Osteoblast (primary cell): ENCODE data around the gene TOMM70. TPM values are rescaled to one million over a fixed set of nuclear protein-coding genes. Genes with fewer than 3 reads are reported as not detected.
"Not testable (repeated sequence)": the region's sequence is repeated elsewhere in the genome, so short reads cannot be mapped to it uniquely, and the experiment has no call there.

Experiments
- DNase-seq: peaks from one replicate; pipeline ENCODE4 v3.0.0; 2011; ENCODE audit warnings: low spot score, mixed read lengths; ENCODE audit not compliant: insufficient read length; ENCODE audit errors: missing footprints
- H2AFZ ChIP-seq: 2 replicates; pipeline ENCODE4 v1.6.0; 2011; ENCODE audit warnings: mild to moderate bottlenecking, low read length
- H3K27ac ChIP-seq: 2 replicates; pipeline ENCODE4 v1.5.1; 2011; ENCODE audit warnings: mild to moderate bottlenecking, low read depth, low read length, moderate library complexity
- H3K27me3 ChIP-seq: 2 replicates; pipeline ENCODE4 v1.6.0; 2012; ENCODE audit warnings: mild to moderate bottlenecking, control low read depth, inconsistent platforms, low read length, moderate library complexity; ENCODE audit not compliant: insufficient read depth
- H3K36me3 ChIP-seq: 2 replicates; pipeline ENCODE4 v1.5.1; 2011; ENCODE audit warnings: mild to moderate bottlenecking, low read length, control low read depth, moderate library complexity; ENCODE audit not compliant: insufficient read depth
- H3K4me1 ChIP-seq: 2 replicates; pipeline ENCODE4 v1.5.1; 2011; ENCODE audit warnings: mild to moderate bottlenecking, low read length, control low read depth, moderate library complexity; ENCODE audit not compliant: insufficient read depth
- H3K4me2 ChIP-seq: 2 replicates; pipeline ENCODE4 v1.6.0; 2011; ENCODE audit warnings: mild to moderate bottlenecking, low read length; ENCODE audit not compliant: insufficient read depth
- H3K4me3 ChIP-seq: fragments of 200-600 bp; sonication (generic); 3 replicates; pipeline ENCODE4 v1.5.1; 2012; ENCODE audit warnings: mild to moderate bottlenecking, low read length, inconsistent platforms; ENCODE audit not compliant: insufficient read depth
- H3K79me2 ChIP-seq: 2 replicates; pipeline ENCODE4 v1.6.0; 2012; ENCODE audit warnings: mild to moderate bottlenecking, low read length, control low read depth, inconsistent platforms; ENCODE audit not compliant: insufficient read depth
- H3K9me3 ChIP-seq: 2 replicates; pipeline ENCODE4 v1.5.1; 2011; ENCODE audit warnings: low read depth, low read length, control low read depth
- H4K20me1 ChIP-seq: 2 replicates; pipeline ENCODE4 v1.6.0; 2012; ENCODE audit warnings: mild to moderate bottlenecking, low read length, control low read depth; ENCODE audit not compliant: insufficient read depth
- total RNA-seq: library from RNA; depleted of rRNA; stranded (reverse); fragments of >200 nt; gene quantifications from 2 replicates; pipeline ENCODE4 v1.2.3, GENCODE V29; 2012
- TF ChIP-seq, protein P1 (sequence below): IDR thresholded peaks from 2 replicates; pipeline ENCODE4 v1.5.1; 2011; ENCODE audit warnings: mild to moderate bottlenecking, low read depth, low read length, moderate library complexity; ENCODE audit errors: extremely low read depth

TOMM70 gene
- total RNA-seq, 1 donor = 52.5 TPM

DNA sequence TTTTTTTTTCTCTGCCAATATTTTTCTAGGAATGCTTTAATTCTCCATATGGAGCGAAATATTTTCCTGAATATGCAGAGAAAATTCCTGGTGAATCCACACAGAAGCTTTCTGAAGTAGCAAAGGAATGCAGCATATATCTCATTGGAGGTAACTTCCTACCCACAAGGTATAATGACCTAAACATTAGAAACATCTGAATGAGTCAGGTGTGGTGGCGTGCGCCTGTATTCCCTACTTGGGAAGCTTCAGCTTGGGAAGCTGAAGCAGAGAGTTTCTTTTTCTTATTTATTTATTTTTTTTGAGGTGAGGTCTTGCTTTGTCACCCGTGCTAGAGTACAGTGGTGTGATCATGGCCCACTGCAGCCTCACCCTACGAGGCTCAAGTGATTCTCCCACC lies 61.1 kb downstream of the TOMM70 start:
- Histone ChIP-seq H4K20me1 (no peaks in the 10 kb centered on the region), H3K27ac (no peak overlapping the region), H3K4me2 (no peak overlapping the region), H3K9me3 (no peaks in the 10 kb centered on the region), H3K4me1 (peaks cover 7% of the 10 kb centered on the region), H3K79me2 (peaks cover 12% of the 10 kb centered on the region), H2AFZ (no peak overlapping the region), H3K36me3 (peaks cover 30% of the 10 kb centered on the region), H3K4me3 (no peak overlapping the region), H3K27me3 (no peaks in the 10 kb centered on the region)
- TF ChIP-seq, protein P1, sequence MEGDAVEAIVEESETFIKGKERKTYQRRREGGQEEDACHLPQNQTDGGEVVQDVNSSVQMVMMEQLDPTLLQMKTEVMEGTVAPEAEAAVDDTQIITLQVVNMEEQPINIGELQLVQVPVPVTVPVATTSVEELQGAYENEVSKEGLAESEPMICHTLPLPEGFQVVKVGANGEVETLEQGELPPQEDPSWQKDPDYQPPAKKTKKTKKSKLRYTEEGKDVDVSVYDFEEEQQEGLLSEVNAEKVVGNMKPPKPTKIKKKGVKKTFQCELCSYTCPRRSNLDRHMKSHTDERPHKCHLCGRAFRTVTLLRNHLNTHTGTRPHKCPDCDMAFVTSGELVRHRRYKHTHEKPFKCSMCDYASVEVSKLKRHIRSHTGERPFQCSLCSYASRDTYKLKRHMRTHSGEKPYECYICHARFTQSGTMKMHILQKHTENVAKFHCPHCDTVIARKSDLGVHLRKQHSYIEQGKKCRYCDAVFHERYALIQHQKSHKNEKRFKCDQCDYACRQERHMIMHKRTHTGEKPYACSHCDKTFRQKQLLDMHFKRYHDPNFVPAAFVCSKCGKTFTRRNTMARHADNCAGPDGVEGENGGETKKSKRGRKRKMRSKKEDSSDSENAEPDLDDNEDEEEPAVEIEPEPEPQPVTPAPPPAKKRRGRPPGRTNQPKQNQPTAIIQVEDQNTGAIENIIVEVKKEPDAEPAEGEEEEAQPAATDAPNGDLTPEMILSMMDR = no peak
- DNase-seq = no peak

DNA sequence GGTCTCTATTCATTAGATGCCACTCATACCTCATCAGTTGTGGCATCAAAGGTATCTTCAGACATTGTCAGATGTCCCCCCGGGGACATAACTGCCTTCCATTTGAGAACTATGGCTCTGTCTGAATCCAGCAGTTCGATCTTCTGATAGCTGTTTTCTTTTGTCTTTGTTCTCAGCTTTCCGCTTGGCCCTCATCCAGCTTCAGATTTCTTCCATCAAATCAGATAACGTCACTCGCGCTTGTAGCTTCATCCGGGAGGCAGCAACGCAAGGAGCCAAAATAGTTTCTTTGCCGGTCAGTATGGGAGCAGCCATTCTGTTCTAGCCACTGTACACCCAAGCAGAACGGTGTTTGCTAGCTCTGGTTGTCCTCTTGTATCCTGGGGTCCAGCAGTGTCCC lies 62.0 kb downstream of the TOMM70 start:
- H3K27ac ChIP-seq = no peak overlapping the region
- no peak overlapping the region for H3K4me3 ChIP-seq
- DNase-seq = no peak
- H2AFZ ChIP-seq = no peak overlapping the region
- TF ChIP-seq, protein P1 = no peak
- H3K79me2 ChIP-seq = peaks cover 17% of the 10 kb centered on the region
- peaks cover 11% of the 10 kb centered on the region for H3K4me1 ChIP-seq
- peaks cover 30% of the 10 kb centered on the region for H3K36me3 ChIP-seq
- no peak overlapping the region for H3K4me2 ChIP-seq
- no peaks in the 10 kb centered on the region for H3K27me3 ChIP-seq
- H4K20me1 ChIP-seq = no peaks in the 10 kb centered on the region
- H3K9me3 ChIP-seq = no peaks in the 10 kb centered on the region

DNA sequence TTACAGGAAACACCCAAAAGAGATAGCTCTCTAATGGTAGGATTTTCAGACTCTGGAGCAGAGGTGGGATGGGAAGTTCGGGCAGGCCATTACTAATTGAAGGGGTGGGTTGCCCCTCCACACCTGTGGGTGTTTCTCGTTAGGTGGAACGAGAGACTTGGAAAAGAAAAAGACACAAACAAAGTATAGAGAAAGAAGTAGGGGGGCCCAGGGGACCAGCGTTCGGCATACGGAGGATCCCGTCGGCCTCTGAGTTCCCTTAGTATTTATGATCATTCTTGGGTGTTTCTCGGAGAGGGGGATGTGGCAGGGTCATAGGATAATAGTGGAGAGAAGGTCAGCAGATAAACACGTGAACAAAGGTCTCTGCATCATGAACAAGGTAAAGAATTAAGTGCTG lies 64.7 kb downstream of the TOMM70 start:
- not testable (repeated sequence) for H4K20me1 ChIP-seq, H3K27ac ChIP-seq, H3K4me3 ChIP-seq, H2AFZ ChIP-seq, H3K9me3 ChIP-seq, H3K27me3 ChIP-seq, H3K4me2 ChIP-seq, DNase-seq
- Histone ChIP-seq H3K79me2 (peaks cover 17% of the 10 kb centered on the region), H3K36me3 (peaks cover 15% of the 10 kb centered on the region), H3K4me1 (peaks cover 11% of the 10 kb centered on the region)

DNA sequence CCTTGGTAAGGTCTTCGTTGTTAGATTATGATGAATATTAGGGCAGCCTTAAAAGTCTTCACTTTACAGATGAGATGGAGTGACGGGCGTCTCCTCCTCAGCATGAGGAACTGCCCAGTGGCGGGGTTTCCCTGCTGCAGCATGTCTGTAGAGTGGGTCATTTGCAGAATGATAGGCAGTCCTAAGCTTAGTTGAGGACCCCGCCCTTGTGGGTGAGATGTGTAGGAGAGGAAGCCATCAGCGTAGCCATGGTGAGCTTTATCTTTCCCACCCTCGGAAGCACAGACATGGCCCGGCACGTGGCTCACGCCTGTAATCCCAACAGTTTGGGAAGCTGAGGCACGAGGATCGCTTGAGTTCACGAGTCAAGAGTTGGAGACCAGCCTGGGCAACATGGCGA lies 65.5 kb downstream of the TOMM70 start:
- no peaks in the 10 kb centered on the region for H3K27me3 ChIP-seq
- DNase-seq = peak; percentile 55
- peak overlapping the region; percentile 75 for H3K4me3 ChIP-seq
- H3K9me3 ChIP-seq = no peaks in the 10 kb centered on the region
- H3K4me2 ChIP-seq = peak overlapping the region; percentile 99
- peaks cover 11% of the 10 kb centered on the region for H3K4me1 ChIP-seq
- H3K27ac ChIP-seq = peak overlapping the region; percentile 31
- peaks cover 8% of the 10 kb centered on the region for H3K36me3 ChIP-seq
- peak overlapping the region; percentile 80 for H2AFZ ChIP-seq
- no peaks in the 10 kb centered on the region for H4K20me1 ChIP-seq
- TF ChIP-seq, protein P1 = no peak
- peaks cover 17% of the 10 kb centered on the region for H3K79me2 ChIP-seq
